GM18499 (cell line): ENCODE data around the gene VRK2.

Source experiments
- ATAC-seq: cut with Tn5 transposase; IDR thresholded peaks from one replicate; pipeline ENCODE4 v1.9.1; 2021; ENCODE audit warnings: moderate number of reproducible peaks; ENCODE audit not compliant: insufficient read depth, unreplicated experiment

VRK2 gene

DNA sequence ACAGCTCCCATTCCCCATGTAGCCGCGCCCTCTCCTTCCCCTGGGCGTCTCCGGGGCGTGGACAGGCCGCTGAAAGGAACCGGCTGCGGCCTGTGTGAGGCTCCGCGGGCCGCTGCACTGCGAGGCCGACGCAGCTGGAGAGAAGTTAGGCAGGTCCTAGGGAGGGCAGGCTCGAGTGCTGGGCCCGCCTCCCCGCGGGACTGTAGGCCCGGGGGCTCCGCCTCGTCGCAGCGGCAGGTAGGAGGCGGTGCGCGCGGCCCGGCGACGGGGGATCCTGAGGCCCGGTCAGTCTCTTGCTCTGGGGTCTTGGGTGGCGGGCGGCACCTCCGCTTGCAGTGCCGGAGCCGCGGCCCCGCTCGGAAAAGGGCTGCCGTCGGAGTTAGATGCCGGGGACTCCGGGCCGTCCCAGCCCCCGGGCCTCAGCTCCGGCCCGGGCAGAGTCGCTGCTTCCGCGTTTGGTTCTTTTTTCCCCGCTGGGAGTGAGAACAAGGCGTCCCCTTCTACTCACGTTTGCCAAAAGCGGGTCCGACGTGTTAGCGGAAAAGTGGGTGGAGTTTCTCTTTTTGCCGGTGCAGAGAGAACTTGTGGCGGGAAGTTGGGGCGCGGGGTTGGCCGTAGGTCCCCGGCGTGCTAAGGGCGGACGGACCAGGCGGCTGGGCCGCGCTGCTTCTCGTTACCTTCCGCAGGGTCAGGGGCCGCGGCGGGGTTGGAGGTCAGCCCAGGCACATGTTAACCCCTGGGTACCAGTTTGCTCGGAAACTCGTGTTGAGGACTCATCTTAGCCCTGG lies at the start of gene VRK2:
Gene VRK2, plus strand, starts transcription at position 222 of the 788 bp plus-strand sequence. CDS start 2,026 bp downstream, outside the sequence.
- ATAC-seq: peak; percentile 82

DNA sequence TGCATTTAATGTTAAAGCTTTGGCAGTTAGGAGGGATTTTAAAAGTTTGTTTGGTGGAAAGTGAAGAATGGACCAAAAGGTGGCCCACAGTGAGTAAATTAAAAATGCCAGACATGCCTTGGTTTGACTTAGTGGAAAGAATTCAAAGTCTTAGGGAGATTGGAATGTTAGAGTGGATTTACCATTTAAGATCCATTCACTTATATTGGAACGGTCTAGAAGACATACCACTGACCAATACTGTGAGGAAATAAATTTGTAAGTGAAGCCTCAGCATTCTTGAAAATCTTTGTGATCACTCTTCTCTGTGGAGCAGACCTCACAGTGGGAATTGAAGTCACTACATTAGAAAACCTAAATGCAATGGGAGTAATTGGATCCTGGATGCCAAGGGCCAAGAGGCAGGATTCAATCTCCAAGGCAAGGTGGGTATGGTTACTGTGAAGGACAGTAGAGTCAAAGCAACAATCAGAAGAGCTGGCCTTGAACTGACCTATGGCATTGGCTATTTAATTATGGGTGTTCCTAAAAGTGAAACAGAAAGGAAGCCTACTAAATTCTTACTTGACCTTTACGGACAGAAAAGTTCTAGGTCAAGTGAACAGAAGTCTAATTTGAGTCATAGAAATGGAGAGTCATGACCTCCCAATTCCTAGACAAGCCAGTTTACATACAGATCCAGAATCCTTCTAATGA lies 40.2 kb upstream of the VRK2 start:
- ATAC-seq: no peak

- no peak for ATAC-seq
These were observed 39.7 kb upstream of the VRK2 start for GRCh38 chr2:58006952-58007284.

GRCh38 chr2:58010599-58010998 lies 36.0 kb upstream of the VRK2 start:
- ATAC-seq: no peak

- peak; percentile 61 for ATAC-seq
These were observed 27.4 kb upstream of the VRK2 start for GRCh38 chr2:58019229-58019628.

DNA sequence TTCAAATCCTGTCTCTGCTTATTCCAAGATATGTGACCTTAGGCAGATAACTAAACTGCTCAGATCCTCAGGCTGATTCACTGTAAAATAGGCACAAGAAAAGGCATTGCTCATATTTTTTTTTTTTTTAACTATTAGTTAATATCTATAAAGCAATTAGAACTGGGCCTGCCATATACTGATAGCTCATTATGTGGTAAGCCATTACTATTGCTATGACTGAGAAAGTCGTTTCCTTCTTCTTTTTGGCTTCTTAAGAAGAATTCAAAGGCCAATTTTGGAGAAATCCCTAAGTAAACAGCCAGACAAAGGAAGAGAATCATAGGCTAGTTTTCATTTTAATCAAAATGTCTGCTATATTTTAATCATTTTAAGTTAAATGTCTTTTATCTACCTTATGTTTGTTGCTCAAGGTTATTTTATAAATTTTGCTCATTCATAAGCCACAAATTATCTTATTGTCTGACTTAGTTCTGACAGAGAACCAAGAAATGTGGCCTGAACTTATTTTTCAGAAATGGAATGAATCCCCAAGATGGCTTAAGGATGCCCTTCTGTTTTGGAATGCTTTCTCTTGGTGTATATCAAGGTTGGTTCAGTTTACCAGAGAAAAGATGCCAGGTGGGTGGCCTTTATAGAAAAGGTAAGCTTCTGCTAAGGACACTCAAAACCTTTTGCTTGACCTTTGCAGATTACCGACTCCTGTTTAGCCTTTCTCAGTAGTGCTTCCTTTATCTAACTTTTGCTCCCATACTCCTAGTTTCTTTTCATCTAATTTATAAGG lies 21.3 kb upstream of the VRK2 start:
- ATAC-seq: no peak

- no peak for ATAC-seq
These were observed 19.6 kb upstream of the VRK2 start for GRCh38 chr2:58027029-58027428.

DNA sequence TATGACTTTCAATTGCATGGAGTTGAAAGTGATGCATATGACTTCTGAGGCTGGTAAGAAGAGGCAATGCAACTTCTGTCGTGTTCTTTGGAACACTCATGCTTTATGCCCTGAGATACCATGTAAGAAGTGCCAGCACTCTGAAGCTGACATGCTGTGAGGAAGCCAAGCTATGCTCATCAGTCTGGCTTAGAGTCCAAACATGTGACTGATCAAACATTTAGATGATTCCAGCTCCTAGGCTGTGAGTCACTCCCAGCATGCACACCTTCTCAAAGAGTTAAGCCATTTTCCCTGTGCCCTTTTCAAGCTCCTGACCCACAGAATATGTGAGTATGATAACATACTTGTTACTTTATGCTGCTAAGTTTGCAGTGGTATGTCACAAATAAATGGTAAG lies 15.8 kb upstream of the VRK2 start:
- no peak for ATAC-seq

GRCh38 chr2:58032016-58032763 lies 14.4 kb upstream of the VRK2 start:
- peak; percentile 73 for ATAC-seq

DNA sequence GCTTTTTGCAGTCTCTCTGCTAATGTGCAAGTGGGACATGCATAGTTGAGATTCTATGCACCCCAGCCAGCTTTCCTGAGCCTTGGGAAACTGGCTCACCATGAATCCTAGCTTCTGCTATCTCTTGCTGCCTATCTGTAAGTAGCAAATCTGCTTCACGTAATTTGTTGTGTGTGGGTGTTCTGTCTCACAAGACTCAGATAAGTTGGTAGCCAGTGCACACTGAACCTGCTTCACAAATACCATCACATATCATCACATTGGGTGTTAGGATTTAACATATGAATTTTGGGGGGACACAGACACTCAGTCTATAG lies 13.9 kb upstream of the VRK2 start:
- ATAC-seq: no peak

DNA sequence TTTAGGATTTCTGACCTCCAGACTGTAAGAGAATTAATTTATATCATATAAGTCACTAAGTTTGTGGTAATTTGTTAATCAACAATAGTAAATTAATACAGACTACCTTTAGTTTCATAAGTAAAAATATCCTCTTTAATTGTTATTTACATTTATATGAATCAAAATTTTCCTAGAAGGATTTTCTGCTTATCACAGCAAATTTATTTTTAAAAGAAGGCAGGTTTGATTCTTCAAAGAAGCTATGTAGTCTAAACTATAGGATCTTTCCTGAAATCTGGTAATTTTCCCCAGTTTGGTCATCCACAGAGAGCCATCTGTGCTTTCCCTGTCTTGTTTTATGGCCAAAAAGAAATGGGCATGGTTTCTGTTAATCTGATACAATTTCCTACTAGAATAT lies 13.1 kb upstream of the VRK2 start:
- ATAC-seq: no peak

DNA sequence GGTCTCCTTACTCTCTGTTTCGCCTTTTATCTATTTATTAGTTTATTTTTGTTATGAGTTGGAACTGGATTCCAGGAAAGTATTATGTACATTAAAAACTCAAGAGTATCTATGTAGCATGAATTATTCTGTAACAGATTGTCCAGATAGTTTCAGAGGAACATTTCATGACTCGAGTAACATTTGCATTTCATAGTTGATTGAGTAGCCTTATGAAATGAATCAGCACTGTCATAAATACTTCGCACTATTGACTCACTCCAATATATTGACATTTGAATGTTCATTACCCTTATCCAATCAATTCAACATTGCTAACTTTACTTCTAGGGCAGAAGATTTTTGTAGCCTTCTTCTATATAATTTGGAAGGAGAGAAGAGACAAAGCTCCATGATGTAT lies 11.3 kb upstream of the VRK2 start:
- ATAC-seq: peak; percentile 54

- peak; percentile 73 for ATAC-seq
These were observed 7.4 kb upstream of the VRK2 start for GRCh38 chr2:58039170-58039611.

GRCh38 chr2:58042486-58042970 lies 4.1 kb upstream of the VRK2 start:
- no peak for ATAC-seq

DNA sequence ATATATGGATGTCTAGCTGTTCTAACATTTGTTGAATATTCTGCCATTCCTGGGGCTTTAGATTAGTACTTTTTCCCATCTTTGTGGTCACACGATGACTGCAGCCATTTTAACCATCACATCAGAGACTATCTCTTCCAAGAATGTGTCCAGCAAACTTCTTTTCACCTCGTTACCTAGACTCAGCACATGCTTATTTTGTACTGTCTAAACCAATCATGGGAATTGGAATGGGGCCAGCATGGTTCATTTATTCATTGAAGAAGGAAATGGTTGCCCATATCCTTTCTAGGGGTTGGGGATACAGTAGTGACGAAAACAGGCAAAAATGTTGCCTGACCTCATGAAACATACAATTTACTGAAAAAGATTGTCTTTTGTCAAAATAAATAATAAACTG lies 2.5 kb upstream of the VRK2 start:
- ATAC-seq: no peak

DNA sequence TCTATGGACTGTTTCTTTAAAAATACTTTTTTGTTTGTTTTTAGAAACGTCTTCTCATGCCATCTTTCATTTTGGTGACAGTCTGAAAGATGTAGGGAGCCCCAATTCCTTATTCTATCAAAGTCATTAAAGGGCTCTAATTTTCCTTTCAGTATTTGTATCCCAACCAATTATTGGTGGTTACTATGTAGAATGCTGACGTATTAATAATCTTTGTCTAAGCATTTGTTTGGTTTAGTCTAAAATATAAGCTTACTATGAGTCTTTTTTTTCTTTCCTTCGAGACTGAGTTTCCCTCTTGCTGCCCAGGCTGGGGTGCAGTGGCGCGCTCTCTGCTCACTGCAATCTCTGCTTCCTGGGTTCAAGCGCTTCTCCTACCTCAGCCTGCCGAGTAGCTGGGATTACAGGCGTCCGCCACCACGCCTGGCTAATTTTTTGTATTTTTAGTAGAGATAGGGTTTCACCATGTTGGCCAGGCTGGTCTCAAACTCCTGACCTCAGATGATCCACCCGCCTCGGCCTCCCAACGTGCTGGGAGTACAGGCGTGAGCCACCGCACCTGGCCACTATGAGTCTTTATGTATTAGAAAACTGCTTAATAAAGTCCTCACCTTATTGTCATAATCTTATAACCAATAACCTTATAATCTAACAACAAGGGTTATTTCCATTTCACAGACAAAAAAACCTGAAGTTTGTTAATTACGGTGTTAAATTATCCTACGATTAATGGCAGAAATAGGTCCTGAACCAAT lies 849 bp upstream of the VRK2 start:
- no peak for ATAC-seq

GRCh38 chr2:58046335-58046584 lies 346 bp upstream of the VRK2 start:
- peak; percentile 8 for ATAC-seq

- peak; percentile 23 for ATAC-seq
These were observed 848 bp downstream of the VRK2 start for GRCh38 chr2:58047373-58047935.

- no peak for ATAC-seq
These were observed 1.4 kb downstream of the VRK2 start for GRCh38 chr2:58047961-58048360.

DNA sequence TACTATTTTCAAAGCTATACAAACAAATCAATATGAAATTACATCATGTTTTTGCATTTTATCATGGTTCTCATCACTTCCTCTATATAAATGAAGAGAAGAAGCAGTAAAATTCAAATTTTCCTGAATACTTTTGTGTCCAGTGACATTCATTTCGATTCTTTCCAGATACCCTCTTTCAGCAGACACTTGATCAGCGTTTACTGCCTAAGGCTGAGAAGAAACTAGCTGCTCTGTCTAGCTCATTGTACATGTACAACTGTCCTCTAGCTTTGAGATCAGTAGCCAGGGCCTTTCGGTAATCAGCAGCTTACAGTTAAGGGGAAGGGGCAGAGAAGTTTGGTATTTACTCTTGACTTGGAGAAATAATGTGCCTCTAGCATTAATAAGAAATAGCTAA lies 4.8 kb downstream of the VRK2 start:
- no peak for ATAC-seq
